Measurements from ENCODE around the gene ZFAND6. TPM values are rescaled to one million over a fixed set of nuclear protein-coding genes. Genes with fewer than 3 reads are reported as not detected.

The ZFAND6 gene
- total RNA-seq, 4 donors from 2014 or later, result 85.1 to 151 (median 120) TPM

DNA sequence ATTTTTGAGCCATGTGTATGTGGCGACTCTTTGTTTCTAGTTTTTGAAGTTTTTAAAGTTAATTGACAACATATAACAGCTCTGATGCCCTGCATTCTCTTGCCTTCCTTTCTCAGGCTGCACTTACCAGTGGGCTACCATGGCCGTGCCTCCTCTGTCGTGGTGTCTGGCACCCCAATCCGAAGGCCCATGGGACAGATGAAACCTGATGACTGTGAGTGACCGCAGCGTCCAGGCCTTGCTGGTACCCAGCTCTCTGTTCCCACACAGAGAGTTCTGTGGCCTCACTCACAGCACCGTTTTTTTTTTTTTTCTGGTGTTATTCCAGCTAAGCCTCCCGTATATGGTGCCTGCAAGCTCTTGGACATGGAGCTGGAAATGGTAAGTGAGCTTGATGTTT lies 108.5 kb downstream of the ZFAND6 start:
- TF ChIP-seq CTCF (IDR thresholded peaks at IDR 0.05), result no peak
- DNase-seq (ENCODE audit: low spot score), result no peak
- ATAC-seq (ENCODE audit: low FRiP score), result no peak

DNA sequence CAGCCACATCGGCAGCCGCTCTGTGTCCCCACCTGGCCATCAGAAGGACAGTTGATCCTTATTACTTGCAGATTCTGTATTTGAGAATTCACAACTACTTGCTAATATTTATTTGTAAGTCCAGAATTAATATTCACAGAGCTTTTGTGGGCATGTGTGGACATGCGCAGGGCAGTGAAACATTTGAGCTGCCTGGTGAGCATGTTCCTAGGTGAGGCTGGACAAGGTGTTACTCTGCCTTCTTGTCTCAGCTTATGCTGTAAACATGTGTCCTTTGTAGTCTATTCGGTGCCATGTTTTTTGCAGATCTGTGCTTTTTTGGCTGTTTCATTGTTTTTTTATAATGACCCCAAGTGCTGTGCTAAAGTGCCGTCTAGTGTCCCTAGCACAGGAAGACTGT lies 108.9 kb downstream of the ZFAND6 start:
- ATAC-seq (ENCODE audit: low FRiP score) (no peak), DNase-seq (ENCODE audit: low spot score) (no peak)
- no peak for TF ChIP-seq CTCF (IDR thresholded peaks at IDR 0.05)

DNA sequence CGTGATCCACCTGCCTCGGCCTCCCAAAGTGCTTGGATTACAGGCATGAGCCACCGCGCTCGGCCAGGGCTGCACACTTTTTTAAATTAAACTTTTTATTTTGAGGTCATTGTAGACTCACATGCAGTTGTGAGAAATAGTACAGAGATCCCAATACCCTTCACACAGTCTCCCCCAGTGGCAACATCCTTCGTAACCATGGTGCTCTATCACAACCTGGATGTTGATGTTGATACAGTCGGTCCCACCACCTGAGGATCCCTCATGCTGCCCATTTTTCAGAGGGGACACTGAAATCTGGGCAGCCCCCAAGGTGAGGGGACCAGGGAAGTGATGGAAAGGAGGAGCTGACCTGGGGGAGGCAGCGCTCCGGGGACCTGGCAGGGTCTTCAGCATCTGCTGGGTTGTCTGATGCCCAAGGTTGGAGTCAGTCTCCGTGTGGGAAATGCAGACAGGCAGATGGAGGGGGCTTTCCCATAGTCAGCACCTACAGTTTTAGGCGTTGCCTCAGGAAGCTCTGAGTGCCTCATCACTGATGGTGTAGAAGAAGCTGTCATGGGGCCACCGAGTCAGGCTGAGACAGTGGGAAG lies 110.4 kb downstream of the ZFAND6 start:
- DNase-seq (ENCODE audit: low spot score) (no peak), ATAC-seq (ENCODE audit: low FRiP score) (no peak)
- TF ChIP-seq CTCF (IDR thresholded peaks at IDR 0.05), result no peak

DNA sequence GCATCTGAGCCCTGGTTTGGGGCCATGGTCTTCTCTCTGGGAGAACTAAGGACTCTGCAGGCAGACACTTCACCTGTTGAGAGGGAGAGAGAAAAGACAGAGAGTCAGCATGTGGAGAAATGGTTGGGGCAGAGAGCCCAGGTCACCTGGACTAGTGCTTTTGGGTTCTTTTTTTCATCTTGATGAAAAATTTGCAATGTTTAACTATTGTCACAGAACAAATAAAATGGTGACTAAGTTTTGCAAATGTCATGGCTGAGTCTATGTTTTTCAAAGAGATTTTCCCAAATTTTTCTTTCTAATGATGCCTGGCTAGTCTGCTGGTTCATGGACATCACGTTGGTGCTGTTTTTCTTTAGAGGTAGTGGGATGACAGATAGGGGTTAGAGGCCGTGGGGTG lies 111.1 kb downstream of the ZFAND6 start:
- no peak for ATAC-seq (ENCODE audit: low FRiP score)
- no peak for DNase-seq (ENCODE audit: low spot score)
- TF ChIP-seq CTCF (IDR thresholded peaks at IDR 0.05), result no peak

DNA sequence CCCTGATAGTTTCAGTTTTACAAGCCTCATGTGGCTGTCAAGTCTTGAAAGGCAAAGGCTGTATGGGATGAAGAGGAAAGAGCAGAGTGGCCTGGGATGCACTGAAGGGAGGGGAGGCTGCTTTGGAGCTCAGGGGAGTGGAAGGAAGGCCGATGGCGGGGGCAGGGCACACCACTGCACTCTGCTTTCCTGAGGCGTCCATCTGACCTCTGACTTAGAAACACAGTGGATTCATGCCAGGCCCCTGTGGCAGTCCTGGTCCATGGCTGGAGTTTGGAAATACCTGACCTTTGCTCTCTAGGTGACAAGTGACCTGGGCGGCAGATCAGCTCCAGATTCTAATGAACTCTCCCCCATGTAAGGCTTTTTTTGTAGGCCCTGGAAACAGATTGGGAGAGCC lies 112.3 kb downstream of the ZFAND6 start:
- ATAC-seq (ENCODE audit: low FRiP score), result no peak
- DNase-seq (ENCODE audit: low spot score), result no peak

DNA sequence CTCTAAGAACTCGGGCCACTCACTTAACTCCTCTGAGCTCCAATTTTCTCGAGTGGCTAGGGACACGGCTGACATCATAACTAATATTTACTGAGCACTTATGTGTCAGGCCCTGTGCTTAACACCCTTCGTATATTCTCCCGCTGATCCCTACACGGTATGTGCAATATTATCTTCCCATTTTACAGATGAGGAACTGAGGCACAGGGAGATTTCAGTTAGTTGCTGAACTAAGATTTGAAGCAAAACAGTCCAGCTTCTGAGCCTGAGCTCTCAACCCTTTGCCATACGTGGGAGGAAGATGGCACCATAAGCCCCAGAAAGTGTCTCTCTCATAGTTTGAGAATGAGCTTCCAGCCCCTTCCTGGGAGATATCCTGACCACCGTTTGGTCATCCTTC lies 112.9 kb downstream of the ZFAND6 start:
- ATAC-seq (ENCODE audit: low FRiP score) (no peak), DNase-seq (ENCODE audit: low spot score) (no peak)
- no peak for TF ChIP-seq CTCF (IDR thresholded peaks at IDR 0.05)

More for the DNA sequence above, 112.3 kb downstream of the ZFAND6 start:
- TF ChIP-seq CTCF (IDR thresholded peaks at IDR 0.05), result no peak

DNA sequence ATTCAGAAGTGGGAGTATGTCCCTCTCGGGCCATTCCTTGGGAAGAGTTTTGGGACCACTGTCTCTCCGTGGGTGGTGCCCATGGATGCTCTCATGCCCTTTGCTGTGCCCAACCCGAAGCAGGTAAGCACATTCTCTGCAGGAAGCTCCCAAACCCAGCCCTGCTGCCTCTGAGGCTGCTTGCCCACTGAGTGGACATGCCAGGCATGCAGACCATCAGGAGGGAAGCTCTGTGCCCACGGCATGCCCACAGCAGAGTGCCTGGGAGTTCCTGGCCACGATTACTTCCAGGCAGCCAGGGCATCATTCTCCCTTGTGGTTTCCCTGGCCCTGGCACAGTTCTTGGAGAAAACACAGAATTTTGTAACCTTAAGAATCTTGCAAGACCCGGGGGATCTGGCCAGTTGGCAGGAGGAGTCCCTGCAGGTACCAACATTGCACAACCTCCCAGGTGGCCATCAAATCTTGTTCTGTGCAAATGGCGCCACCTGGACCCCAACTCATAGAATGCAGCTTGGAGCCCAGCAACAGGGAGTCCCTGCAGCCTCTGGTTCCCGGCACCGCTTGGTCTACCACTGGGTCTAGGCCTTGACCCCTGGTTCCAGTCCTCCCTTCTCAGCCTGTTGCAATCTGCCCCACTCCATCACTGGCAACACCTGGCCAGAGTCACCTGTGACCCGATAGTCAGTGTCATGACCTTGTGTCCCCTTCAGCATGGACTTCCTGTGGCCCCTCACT lies 113.7 kb downstream of the ZFAND6 start:
- TF ChIP-seq CTCF (IDR thresholded peaks at IDR 0.05), result peak in 1 of 3 donors; percentile 69
- peak; percentile 85 for ATAC-seq (ENCODE audit: low FRiP score)
- DNase-seq (ENCODE audit: low spot score), result peak; percentile 72
